Fibroblast of villous mesenchyme (primary cell): ENCODE measurements around the gene CCDC148. TPM values are rescaled to one million over a fixed set of nuclear protein-coding genes. Genes with fewer than 3 reads are reported as not detected.

Source experiments
- DNase-seq: peaks from one replicate; pipeline ENCODE4 v3.0.0-alpha.2; 2010; ENCODE audit warnings: low read depth
- H3K4me3 ChIP-seq: 2 replicates; pipeline ENCODE4 v1.5.1; 2011; ENCODE audit warnings: low read depth, mild to moderate bottlenecking, low read length
- total RNA-seq: library from RNA; depleted of rRNA; stranded (reverse); fragments of >200 nt; gene quantifications from 2 replicates; pipeline ENCODE4 v1.2.3, GENCODE V29; 2012
- TF ChIP-seq, protein P1 (sequence below): IDR thresholded peaks from 2 replicates; pipeline ENCODE4 v1.5.1; 2012; ENCODE audit warnings: low read depth, mild to moderate bottlenecking, low read length; ENCODE audit not compliant: insufficient read depth

Gene CCDC148
- total RNA-seq, 1 donor: 2.6 TPM

DNA sequence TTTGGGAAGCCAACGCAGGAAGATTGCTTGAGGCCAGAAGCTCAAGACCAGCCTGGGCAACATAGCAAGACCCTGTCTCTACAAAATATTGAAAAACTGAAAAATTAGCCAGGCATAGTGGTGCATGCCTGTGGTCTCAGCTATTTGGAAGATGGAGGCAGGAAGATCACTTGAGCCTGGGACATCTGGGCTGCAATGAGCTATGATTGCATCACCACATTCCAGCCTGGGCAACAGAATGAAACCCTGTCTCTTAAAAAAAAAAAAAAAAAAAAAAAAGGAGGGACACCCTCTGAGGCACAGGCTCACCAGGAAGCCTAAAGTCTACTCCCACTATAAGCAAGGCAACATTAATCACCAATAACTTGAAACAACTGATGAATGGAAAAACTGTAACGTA lies 151.1 kb downstream of the CCDC148 start:
- no peak overlapping the region for H3K4me3 ChIP-seq
- DNase-seq: no peak
- TF ChIP-seq, protein P1, sequence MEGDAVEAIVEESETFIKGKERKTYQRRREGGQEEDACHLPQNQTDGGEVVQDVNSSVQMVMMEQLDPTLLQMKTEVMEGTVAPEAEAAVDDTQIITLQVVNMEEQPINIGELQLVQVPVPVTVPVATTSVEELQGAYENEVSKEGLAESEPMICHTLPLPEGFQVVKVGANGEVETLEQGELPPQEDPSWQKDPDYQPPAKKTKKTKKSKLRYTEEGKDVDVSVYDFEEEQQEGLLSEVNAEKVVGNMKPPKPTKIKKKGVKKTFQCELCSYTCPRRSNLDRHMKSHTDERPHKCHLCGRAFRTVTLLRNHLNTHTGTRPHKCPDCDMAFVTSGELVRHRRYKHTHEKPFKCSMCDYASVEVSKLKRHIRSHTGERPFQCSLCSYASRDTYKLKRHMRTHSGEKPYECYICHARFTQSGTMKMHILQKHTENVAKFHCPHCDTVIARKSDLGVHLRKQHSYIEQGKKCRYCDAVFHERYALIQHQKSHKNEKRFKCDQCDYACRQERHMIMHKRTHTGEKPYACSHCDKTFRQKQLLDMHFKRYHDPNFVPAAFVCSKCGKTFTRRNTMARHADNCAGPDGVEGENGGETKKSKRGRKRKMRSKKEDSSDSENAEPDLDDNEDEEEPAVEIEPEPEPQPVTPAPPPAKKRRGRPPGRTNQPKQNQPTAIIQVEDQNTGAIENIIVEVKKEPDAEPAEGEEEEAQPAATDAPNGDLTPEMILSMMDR: no peak

GRCh38 chr2:158300394-158300793 lies 156.2 kb downstream of the CCDC148 start:
- TF ChIP-seq, protein P1: no peak
- DNase-seq: no peak
- H3K4me3 ChIP-seq: no peak overlapping the region

DNA sequence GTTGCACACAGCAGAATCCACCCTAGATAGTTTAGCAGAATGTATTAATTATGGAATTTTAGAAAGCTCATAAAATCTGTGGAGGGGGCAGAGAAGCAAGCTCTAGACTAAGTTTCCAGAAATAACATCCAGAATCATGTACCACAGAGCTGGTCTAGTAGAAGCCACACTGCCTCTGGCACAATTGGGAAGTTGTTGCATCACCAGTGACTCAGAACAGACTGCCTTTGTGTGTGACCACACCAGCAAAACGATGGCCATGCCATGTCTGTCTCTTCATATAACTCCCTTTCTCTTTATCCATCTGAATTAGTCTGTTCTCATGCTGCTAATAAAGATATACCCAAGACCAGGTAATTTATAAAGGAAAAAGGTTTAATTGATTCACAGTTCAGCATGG lies 158.9 kb downstream of the CCDC148 start:
- no peak overlapping the region for H3K4me3 ChIP-seq
- TF ChIP-seq, protein P1: no peak
- no peak for DNase-seq

DNA sequence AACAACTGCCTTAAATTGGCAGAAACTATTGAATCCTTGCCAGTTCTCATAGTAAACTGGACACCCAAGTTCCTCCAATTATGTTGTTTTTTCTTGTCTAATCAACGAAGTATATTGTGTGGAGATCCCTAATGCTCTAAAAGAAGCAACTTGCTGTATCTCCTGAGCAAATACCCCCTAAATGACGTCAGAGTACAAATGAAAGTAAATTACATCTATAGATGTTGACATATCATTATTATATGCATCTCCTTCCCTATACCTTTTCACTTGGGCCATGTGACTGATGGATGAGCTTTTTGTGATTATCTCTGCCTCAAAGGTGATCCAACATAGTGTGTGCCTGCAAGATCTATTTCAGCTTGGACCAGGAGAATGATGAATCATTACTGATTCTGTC lies 159.4 kb downstream of the CCDC148 start:
- TF ChIP-seq, protein P1: no peak
- no peak for DNase-seq
- no peak overlapping the region for H3K4me3 ChIP-seq

DNA sequence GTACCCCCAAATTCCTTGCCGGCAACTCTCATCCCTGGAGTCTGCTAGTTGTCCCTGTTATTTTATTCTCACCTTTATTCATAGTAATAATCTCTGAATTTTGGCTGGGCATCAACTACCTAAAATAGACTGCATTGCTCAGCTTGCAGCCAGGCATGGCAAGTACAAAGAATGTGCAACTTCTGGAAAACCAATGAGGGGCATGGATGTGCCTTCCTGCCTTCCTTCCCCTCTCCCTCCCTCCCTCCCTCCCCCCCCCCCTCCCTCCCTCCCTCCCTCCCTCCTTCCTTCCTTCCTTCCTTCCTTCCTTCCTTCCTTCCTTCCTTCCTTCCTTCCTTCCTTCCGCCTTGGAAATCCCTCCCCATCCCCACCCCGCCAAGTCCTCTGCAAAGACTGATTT lies 162.8 kb downstream of the CCDC148 start:
- TF ChIP-seq, protein P1: no peak
- H3K4me3 ChIP-seq: no peak overlapping the region
- DNase-seq: no peak

DNA sequence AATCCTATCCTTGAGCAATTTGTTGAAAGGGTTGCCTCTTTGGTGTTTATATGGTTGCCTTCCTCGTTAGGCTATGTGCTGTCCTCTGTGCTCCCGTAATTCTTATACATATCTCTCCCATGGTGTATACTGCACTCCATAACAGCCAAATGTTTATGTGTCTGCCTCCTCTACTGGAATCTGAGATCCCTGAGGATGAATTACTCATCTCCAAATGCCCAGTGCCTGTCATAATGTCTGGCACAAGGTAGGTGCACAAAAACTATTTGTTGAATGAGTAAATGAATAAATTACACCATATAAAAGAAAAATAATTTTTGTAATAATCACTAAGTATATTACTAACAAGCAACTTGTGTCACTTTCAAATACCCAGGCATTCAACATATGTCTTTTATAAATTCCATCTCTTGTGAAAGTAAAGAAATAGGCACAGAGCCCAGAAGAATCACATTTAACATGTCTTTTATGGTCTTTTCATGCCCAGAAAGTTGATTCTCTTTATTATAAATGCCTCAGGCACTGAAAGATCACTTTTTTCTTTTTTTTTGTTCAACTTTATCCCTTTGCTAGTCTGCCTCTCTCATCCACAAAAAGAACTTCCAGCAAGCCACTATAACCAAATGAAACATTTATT lies 164.9 kb downstream of the CCDC148 start:
- TF ChIP-seq, protein P1: no peak
- no peak overlapping the region for H3K4me3 ChIP-seq
- DNase-seq: no peak

DNA sequence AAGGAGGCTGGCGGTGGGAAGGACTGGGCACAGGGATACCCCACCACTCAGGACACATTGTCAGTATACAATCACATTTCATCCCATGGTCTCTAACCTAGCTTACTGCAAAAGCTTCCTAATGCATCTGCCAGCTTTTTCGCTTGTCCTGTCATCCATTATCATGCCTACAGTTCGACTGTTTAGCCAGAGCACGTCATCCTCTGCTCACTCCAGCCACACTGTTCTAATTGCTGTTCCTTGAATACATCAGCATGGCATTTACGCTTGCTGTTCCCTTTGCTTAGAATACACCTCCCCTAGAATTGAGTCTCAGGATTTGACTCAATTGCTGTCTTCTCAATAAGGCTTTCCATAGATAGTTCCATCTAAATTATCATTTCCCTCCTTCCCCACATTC lies 166.3 kb downstream of the CCDC148 start:
- no peak for DNase-seq
- TF ChIP-seq, protein P1: no peak
- no peak overlapping the region for H3K4me3 ChIP-seq
